Measurements from ENCODE around the gene SOS2.
A peak's percentile ranks its signal among the peaks of the same experiment; 100 is the strongest.

The SOS2 gene

GRCh38 chr14:50231475-50232275 lies at the start of gene SOS2:
Gene SOS2, minus strand, starts transcription at chr14:50231578. Its CDS starts 295 bp downstream, at chr14:50231283.
- Mint-ChIP-seq H3K4me1 (peaks cover 32% of the 10 kb centered on the region), H3K4me3 (peak within 1 kb of the TSS; percentile 85), H3K36me3 (no peaks in the 10 kb centered on the region), H3K27ac (peak within 1 kb of the TSS; percentile 85), H3K27me3 (no peaks in the 10 kb centered on the region), H3K9me3 (no peaks in the 10 kb centered on the region)
- ATAC-seq = peak; percentile 96

DNA sequence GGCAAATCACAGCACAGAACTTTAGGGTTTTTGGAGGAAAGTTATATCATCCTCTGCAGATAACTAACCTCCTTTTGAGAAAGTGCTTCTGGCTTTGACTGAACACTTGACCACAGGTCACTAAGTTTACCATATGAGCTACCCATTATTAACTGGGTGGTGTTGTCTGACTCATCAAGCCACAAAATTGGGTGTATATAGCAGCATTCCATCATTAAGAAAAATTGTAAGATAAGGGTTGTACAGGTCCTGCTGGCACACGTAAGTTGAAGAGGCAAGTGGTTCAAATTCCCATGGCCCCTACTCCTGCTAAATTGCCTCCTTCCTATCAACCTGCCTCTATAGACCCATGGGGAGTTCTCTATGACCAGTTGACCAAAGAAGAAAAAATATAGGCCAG lies 41.1 kb upstream of the SOS2 start:
- no peak overlapping the region for H3K27ac Mint-ChIP-seq
- H3K27me3 Mint-ChIP-seq = no peaks in the 10 kb centered on the region
- no peak overlapping the region for H3K4me3 Mint-ChIP-seq
- ATAC-seq = no peak
- H3K4me1 Mint-ChIP-seq = no peaks in the 10 kb centered on the region
- no peaks in the 10 kb centered on the region for H3K9me3 Mint-ChIP-seq
- H3K36me3 Mint-ChIP-seq = peaks cover 14% of the 10 kb centered on the region

DNA sequence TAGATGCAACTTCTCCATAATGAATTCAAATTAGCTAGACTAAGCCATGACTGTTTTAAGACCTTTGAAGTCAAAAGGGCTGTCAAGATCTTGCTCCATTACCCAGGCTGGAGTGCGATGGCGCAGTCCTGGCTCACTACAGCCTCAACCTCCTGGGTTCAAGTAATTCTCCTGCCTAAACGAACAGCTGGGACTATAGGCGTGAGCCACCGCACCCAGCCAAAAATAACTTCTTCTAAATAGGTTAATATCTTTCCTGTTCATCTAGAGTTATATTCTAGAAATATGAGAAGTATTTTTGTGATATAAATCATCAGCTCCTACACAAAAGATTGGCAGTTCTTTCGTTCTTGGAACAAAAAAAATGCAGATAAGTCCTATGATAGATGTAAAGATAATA lies 39.6 kb upstream of the SOS2 start:
- H3K4me3 Mint-ChIP-seq = no peak overlapping the region
- H3K9me3 Mint-ChIP-seq = no peaks in the 10 kb centered on the region
- no peak for ATAC-seq
- no peaks in the 10 kb centered on the region for H3K27me3 Mint-ChIP-seq
- peaks cover 9% of the 10 kb centered on the region for H3K36me3 Mint-ChIP-seq
- no peak overlapping the region for H3K27ac Mint-ChIP-seq
- H3K4me1 Mint-ChIP-seq = no peaks in the 10 kb centered on the region

GRCh38 chr14:50265029-50265428 lies 33.7 kb upstream of the SOS2 start:
- no peak overlapping the region for H3K27ac Mint-ChIP-seq
- no peaks in the 10 kb centered on the region for H3K27me3 Mint-ChIP-seq
- no peak for ATAC-seq
- no peaks in the 10 kb centered on the region for H3K9me3 Mint-ChIP-seq
- H3K4me3 Mint-ChIP-seq = no peak overlapping the region
- H3K4me1 Mint-ChIP-seq = no peaks in the 10 kb centered on the region
- peaks cover 15% of the 10 kb centered on the region for H3K36me3 Mint-ChIP-seq

GRCh38 chr14:50263321-50263720 lies 31.9 kb upstream of the SOS2 start:
- H3K4me3 Mint-ChIP-seq = no peak overlapping the region
- no peak for ATAC-seq
- H3K9me3 Mint-ChIP-seq = no peaks in the 10 kb centered on the region
- no peaks in the 10 kb centered on the region for H3K27me3 Mint-ChIP-seq
- H3K36me3 Mint-ChIP-seq = peaks cover 15% of the 10 kb centered on the region
- H3K27ac Mint-ChIP-seq = no peak overlapping the region
- H3K4me1 Mint-ChIP-seq = no peaks in the 10 kb centered on the region

DNA sequence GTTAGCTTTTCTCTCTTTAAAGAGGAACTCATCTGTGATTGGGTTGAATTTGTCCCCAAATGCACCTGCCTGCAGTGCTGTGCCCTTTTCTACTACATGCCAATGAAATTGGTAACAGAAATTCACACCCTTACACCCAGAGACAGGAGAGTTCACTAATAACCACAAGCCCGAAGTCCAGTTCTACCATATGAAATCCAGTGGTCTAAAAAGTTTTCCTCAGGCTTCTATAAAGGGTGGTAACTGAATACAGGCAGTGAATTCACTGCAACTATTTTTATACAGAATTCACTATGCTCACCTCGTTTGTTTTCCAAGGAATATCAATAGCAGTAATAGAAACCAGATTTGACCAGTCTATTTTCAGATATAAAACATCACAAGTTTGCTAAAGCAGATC lies 31.5 kb upstream of the SOS2 start:
- no peak overlapping the region for H3K27ac Mint-ChIP-seq
- H3K4me3 Mint-ChIP-seq = no peak overlapping the region
- H3K4me1 Mint-ChIP-seq = peaks cover under 1% of the 10 kb centered on the region
- no peak for ATAC-seq
- no peaks in the 10 kb centered on the region for H3K27me3 Mint-ChIP-seq
- no peaks in the 10 kb centered on the region for H3K9me3 Mint-ChIP-seq
- H3K36me3 Mint-ChIP-seq = peaks cover 15% of the 10 kb centered on the region

GRCh38 chr14:50260511-50260910 lies 29.1 kb upstream of the SOS2 start:
- Mint-ChIP-seq H3K36me3 (peaks cover 15% of the 10 kb centered on the region), H3K9me3 (no peaks in the 10 kb centered on the region), H3K27me3 (no peaks in the 10 kb centered on the region), H3K4me3 (no peak overlapping the region), H3K27ac (no peak overlapping the region), H3K4me1 (peaks cover 4% of the 10 kb centered on the region)
- no peak for ATAC-seq

DNA sequence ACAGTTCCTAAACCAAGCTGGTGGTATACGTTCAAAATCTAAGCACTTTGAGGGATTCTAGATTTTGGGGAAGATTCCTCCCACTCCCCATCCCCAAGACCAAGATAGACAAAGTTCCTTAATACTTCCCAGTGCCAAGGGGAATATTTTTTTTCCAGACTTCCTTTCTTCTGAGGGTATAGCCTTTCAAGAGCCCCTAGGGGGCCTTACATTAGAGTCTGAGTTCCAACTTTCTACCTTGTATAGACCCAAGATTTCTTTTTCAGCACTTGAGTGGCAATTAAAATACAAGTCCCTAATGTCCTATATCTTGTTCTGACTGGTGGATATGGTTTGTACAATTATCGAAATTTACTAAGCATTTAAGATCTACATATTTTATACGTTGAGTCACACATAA lies 28.7 kb upstream of the SOS2 start:
- Mint-ChIP-seq H3K4me1 (peaks cover 4% of the 10 kb centered on the region), H3K27me3 (no peaks in the 10 kb centered on the region), H3K36me3 (peaks cover 15% of the 10 kb centered on the region), H3K9me3 (no peaks in the 10 kb centered on the region), H3K27ac (no peak overlapping the region), H3K4me3 (no peak overlapping the region)
- no peak for ATAC-seq

- no peak for ATAC-seq
- Mint-ChIP-seq H3K36me3 (peaks cover 17% of the 10 kb centered on the region), H3K27ac (no peak overlapping the region), H3K4me1 (peaks cover 4% of the 10 kb centered on the region), H3K4me3 (no peak overlapping the region), H3K9me3 (peaks cover 6% of the 10 kb centered on the region), H3K27me3 (no peaks in the 10 kb centered on the region)
Measured at GRCh38 chr14:50257732-50258131, 26.4 kb upstream of the SOS2 start.

- Mint-ChIP-seq H3K9me3 (peaks cover 10% of the 10 kb centered on the region), H3K27me3 (no peaks in the 10 kb centered on the region), H3K4me1 (peaks cover 4% of the 10 kb centered on the region), H3K36me3 (peaks cover 46% of the 10 kb centered on the region), H3K27ac (no peak overlapping the region), H3K4me3 (no peak overlapping the region)
- no peak for ATAC-seq
Measured at GRCh38 chr14:50254248-50254647, 22.9 kb upstream of the SOS2 start.

GRCh38 chr14:50249136-50249775 lies 17.9 kb upstream of the SOS2 start:
- Mint-ChIP-seq H3K4me1 (no peaks in the 10 kb centered on the region), H3K9me3 (peaks cover 10% of the 10 kb centered on the region), H3K27ac (no peak overlapping the region), H3K27me3 (no peaks in the 10 kb centered on the region), H3K4me3 (no peak overlapping the region), H3K36me3 (peaks cover 55% of the 10 kb centered on the region)
- no peak for ATAC-seq

DNA sequence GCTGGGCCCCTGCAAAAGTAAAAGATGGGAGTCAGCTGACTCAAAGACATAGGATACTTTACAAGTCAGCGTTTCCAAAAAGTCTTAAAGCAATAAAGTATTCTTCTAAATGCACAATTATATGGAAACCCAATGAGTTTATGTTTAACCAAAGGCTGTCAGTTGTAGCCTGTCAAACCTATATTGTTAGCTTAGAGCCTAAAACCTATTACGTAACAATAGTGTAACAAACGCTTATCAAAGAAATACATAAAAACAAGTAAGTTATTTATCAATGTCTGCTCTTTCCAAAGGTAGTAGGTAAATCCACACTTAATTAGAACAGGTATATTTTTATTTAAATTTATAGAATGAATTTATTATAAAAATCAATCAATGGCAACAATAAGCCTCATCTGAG lies 15.9 kb upstream of the SOS2 start:
- Mint-ChIP-seq H3K9me3 (peaks cover 1% of the 10 kb centered on the region), H3K27me3 (no peaks in the 10 kb centered on the region), H3K36me3 (peaks cover 36% of the 10 kb centered on the region), H3K4me3 (no peak overlapping the region), H3K4me1 (no peaks in the 10 kb centered on the region), H3K27ac (no peak overlapping the region)
- no peak for ATAC-seq

DNA sequence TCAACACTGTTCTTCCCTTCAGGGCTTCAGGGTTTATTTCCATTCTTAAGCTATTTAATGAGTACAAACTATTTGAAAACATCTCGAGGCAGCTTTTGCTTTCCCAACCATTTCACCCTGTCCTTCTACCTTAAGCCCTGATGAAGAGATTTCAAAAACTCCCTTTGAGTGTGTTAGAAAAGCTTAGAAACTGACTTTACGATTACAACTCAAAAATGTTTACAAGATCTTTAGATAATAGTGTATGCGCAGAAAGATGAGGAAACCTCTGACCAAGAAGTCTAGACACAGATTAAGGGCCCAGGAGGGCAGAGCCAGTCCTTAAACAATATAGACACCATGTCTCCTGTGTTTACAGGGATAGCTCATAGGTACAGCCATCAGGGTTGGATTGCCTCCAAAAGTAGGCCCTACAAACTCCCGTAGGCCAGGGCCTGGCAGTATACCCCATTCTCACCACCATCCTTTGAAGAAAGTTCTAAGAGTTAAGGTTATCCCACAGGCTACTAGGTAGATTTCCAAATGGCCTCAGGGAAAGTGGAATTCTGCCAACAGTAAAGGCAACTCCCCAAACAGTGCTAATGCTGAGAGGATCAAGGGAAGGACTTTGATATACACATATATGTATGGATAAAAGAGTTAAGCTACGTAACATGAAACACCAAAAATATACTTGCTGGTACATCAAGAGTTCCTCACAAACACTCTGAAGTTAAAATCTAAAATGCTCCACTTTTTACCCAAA lies 11.4 kb upstream of the SOS2 start:
- no peak for ATAC-seq
- Mint-ChIP-seq H3K4me1 (peaks cover 1% of the 10 kb centered on the region), H3K27ac (no peak overlapping the region), H3K36me3 (no peaks in the 10 kb centered on the region), H3K4me3 (no peak overlapping the region), H3K9me3 (no peaks in the 10 kb centered on the region), H3K27me3 (no peaks in the 10 kb centered on the region)

GRCh38 chr14:50242096-50242495 lies 10.7 kb upstream of the SOS2 start:
- no peak for ATAC-seq
- Mint-ChIP-seq H3K36me3 (no peaks in the 10 kb centered on the region), H3K27ac (no peak overlapping the region), H3K4me1 (peaks cover 8% of the 10 kb centered on the region), H3K27me3 (no peaks in the 10 kb centered on the region), H3K9me3 (no peaks in the 10 kb centered on the region), H3K4me3 (no peak overlapping the region)

- Mint-ChIP-seq H3K27me3 (no peaks in the 10 kb centered on the region), H3K4me1 (peaks cover 15% of the 10 kb centered on the region), H3K4me3 (no peak overlapping the region), H3K9me3 (no peaks in the 10 kb centered on the region), H3K27ac (peak overlapping the region; percentile 35), H3K36me3 (no peaks in the 10 kb centered on the region)
- ATAC-seq = peak; percentile 51
Measured at GRCh38 chr14:50237427-50237826, 6.0 kb upstream of the SOS2 start.

GRCh38 chr14:50233951-50234250 lies 2.5 kb upstream of the SOS2 start:
- no peak for ATAC-seq
- no peak overlapping the region for H3K27ac Mint-ChIP-seq
- no peaks in the 10 kb centered on the region for H3K36me3 Mint-ChIP-seq

More at GRCh38 chr14:50233951-50234250, 2.5 kb upstream of the SOS2 start:
- H3K9me3 Mint-ChIP-seq = no peaks in the 10 kb centered on the region
- H3K4me3 Mint-ChIP-seq = no peak overlapping the region
- H3K27me3 Mint-ChIP-seq = no peaks in the 10 kb centered on the region
- H3K4me1 Mint-ChIP-seq = peaks cover 32% of the 10 kb centered on the region

All from stimulated activated memory B cell treated with anti-CD40 and anti-IgM and Interleukin-4, amounts not matched to agents 10 μg/mL and 1 μg/mL and 100 μg/mL, for 72 hours (primary cell).